Peyer's patch (tissue), 4 donors: Measurements from ENCODE around the gene LEF1.

ENCODE experiments used
- POLR2A ChIP-seq, 2 donors: fragments of 450-650 bp; IDR thresholded peaks; one replicate each; pipeline ENCODE4 v1.5.1; 2017; ENCODE audit warnings: antibody characterized with exemption in 2 of 2, mild to moderate bottlenecking in 2 of 2, moderate library complexity in 2 of 2
- TF ChIP-seq, protein P1 (sequence below), 6 experiments: fragments of 450-650 bp in 4 of 6; fragments of 200-600 bp in 2 of 6; sonication (generic) in 1 of 6; IDR thresholded peaks; one replicate each; pipeline ENCODE4 v1.5.1; 2017 to 2019; ENCODE audit warnings: antibody characterized with exemption in 6 of 6, mild to moderate bottlenecking in 3 of 6, moderate library complexity in 1 of 6

DNA sequence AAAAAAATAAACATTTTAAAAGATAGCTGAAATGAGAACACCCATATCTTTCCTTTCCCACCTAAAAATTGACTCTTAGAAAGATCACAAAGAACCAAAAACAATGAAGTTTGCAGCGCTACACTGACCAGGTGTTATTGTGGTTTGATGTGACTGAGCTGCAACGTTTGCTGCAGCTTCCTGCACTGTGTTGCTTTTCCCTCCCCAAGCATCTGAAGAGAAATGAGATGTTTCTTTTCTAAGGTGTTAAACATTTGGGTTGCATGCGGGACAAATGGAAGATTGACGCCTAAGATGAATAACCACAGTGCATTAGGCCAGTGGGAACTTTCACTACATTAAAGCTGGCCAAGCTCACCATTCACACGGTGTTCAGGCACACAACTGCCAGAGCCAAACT, 8.9 kb downstream of the LEF1 start:
- TF ChIP-seq, protein P1, sequence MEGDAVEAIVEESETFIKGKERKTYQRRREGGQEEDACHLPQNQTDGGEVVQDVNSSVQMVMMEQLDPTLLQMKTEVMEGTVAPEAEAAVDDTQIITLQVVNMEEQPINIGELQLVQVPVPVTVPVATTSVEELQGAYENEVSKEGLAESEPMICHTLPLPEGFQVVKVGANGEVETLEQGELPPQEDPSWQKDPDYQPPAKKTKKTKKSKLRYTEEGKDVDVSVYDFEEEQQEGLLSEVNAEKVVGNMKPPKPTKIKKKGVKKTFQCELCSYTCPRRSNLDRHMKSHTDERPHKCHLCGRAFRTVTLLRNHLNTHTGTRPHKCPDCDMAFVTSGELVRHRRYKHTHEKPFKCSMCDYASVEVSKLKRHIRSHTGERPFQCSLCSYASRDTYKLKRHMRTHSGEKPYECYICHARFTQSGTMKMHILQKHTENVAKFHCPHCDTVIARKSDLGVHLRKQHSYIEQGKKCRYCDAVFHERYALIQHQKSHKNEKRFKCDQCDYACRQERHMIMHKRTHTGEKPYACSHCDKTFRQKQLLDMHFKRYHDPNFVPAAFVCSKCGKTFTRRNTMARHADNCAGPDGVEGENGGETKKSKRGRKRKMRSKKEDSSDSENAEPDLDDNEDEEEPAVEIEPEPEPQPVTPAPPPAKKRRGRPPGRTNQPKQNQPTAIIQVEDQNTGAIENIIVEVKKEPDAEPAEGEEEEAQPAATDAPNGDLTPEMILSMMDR (IDR thresholded peaks at IDR 0.05) = no peak
- no peak for TF ChIP-seq POLR2A (IDR thresholded peaks at IDR 0.05)
